ENCODE data around the gene COLQ. TPM values are rescaled to one million over a fixed set of nuclear protein-coding genes. Genes with fewer than 3 reads are reported as not detected.
A peak's percentile ranks its signal among the peaks of the same experiment; 100 is the strongest.

The COLQ gene
- polyA plus RNA-seq, 2 of the 4 experiments (the other 2 are of a cell fraction) = 0.71 to 1.1 TPM

- Histone ChIP-seq H3K9me3 (no peaks in the 10 kb centered on the region), H3K4me2 (no peak overlapping the region), H3K4me1 (no peaks in the 10 kb centered on the region), H3K27ac (no peak overlapping the region), H3K4me3 (no peak overlapping the region)
- ChIA-PET CTCF (interaction anchor here (1.7 kb wide), 1 partner anchor 36 kb away, joined by 3 read pairs; no protein-coding TSS in a partner anchor), POLR2A (no interaction called here)
- WGBS (ENCODE audit: missing lambda C conversion rate) = 50% methylated on average over 6 of the region's 6 CpGs
- FAIRE-seq (no peak), ATAC-seq (no peak), DNase-seq (ENCODE audit: low read depth in 1 of 2, low spot score in 1 of 2) (no peak)
- TF ChIP-seq EHF (CRISPR knock-in tag; IDR thresholded peaks at IDR 0.05) = no peak
- TF ChIP-seq CEBPB (IDR thresholded peaks at IDR 0.05) = 0 out of 4 replicates have a peak, but pooled peaks of 1 of the 2 experiments have one; percentile 13
These were observed 43.4 kb downstream of the COLQ start for GRCh38 chr3:15477951-15478639.

DNA sequence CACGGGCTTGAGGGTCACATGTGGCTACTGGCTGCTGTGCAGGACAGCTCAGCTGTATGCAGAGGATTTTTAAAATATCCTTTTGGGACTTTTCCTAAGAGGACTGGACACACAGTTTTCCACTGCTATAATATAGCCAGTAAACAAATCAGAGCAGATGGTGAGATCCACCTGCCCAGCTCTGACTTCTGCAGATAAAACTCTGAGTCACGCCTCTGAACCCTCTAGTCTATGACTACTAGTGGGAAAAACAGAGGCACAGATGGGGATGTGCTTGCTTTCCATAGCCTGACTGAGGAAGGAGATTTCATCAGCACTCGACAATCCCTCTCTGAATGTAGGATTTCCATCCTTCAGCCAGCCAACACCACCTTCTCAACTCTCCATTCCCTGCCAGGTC is 45.1 kb downstream of the COLQ start:
- ChIA-PET CTCF (interaction anchor here (1.7 kb wide), 1 partner anchor 38 kb away, joined by 3 read pairs; no protein-coding TSS in a partner anchor), POLR2A (no interaction called here)
- no peak overlapping the region for H3K27ac ChIP-seq
- TF ChIP-seq REST (IDR thresholded peaks at IDR 0.05) (no peak), NR3C1 (IDR thresholded peaks at IDR 0.05) (no peak), SREBF2 (IDR thresholded peaks at IDR 0.05) (no peak), RARB (CRISPR knock-in tag; IDR thresholded peaks at IDR 0.05) (no peak), JUN (IDR thresholded peaks at IDR 0.05) (no peak), ZNF302 (CRISPR knock-in tag; IDR thresholded peaks at IDR 0.05) (no peak), POLR2A (IDR thresholded peaks at IDR 0.05; ENCODE audit: low read length) (no peak), EP300 (IDR thresholded peaks at IDR 0.05) (no peak), ZC3H11A (IDR thresholded peaks at IDR 0.05) (no peak), BHLHE40 (IDR thresholded peaks at IDR 0.05; ENCODE audit: low read depth, low read length) (no peak), ESRRA (IDR thresholded peaks at IDR 0.05; ENCODE audit: borderline replicate concordance, low read length) (no peak), ATOH8 (CRISPR knock-in tag; IDR thresholded peaks at IDR 0.05; ENCODE audit: low read depth) (no peak)
- TF ChIP-seq, protein P1, sequence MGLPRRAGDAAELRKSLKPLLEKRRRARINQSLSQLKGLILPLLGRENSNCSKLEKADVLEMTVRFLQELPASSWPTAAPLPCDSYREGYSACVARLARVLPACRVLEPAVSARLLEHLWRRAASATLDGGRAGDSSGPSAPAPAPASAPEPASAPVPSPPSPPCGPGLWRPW (IDR thresholded peaks at IDR 0.05) = no peak
- DNase-seq (ENCODE audit: low read depth in 1 of 2, low spot score in 1 of 2) = no peak
- no peaks in the 10 kb centered on the region for H3K4me1 ChIP-seq
- FAIRE-seq = no peak
- no peak for ATAC-seq
- H3K9me3 ChIP-seq = no peaks in the 10 kb centered on the region
- no peak overlapping the region for H3K4me2 ChIP-seq
- H3K4me3 ChIP-seq = no peak overlapping the region
- WGBS (ENCODE audit: missing lambda C conversion rate) = 59% methylated on average over 3 of the region's 3 CpGs

DNA sequence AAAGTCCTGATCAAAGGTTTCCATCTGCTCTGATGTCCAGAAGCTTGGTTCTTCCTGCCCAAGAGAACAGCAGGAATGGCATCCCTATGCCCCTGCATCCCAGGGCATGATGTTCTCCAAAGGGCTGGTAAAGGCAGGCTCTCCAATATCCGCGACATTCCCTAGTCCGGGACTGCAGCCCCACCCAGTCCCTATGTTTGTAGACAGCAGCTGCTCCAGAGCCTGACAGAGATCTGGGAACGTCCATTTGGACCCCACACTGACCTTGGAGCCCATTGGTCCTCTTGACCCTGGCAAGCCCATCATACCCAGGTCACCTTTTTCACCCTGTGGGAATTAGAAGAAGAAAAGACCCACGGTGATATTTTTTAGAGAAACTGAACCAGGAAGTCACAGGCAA is 46.3 kb downstream of the COLQ start:
- ATAC-seq (no peak), FAIRE-seq (no peak), DNase-seq (ENCODE audit: low read depth in 1 of 2, low spot score in 1 of 2) (no peak)
- no peaks in the 10 kb centered on the region for H3K4me1 ChIP-seq
- no peak overlapping the region for H3K4me2 ChIP-seq
- H3K9me3 ChIP-seq = no peaks in the 10 kb centered on the region
- POLR2A ChIA-PET = no interaction called here
- CTCF ChIA-PET = interaction anchor here (1.0 kb wide), 1 partner anchor 94 kb away, joined by 4 read pairs; no protein-coding TSS in a partner anchor
- WGBS (ENCODE audit: missing lambda C conversion rate) = 47% methylated on average over 5 of the region's 5 CpGs
- H3K27ac ChIP-seq = no peak overlapping the region
- H3K4me3 ChIP-seq = no peak overlapping the region
- no peak for TF ChIP-seq KDM1A (IDR thresholded peaks at IDR 0.05; ENCODE audit: low read depth)
- TF ChIP-seq ATOH8 (CRISPR knock-in tag; IDR thresholded peaks at IDR 0.05; ENCODE audit: low read depth) = no peak
- TF ChIP-seq NPAS2 (CRISPR knock-in tag; IDR thresholded peaks at IDR 0.05; ENCODE audit: borderline replicate concordance) = no peak
- no peak for TF ChIP-seq ZC3H11A (IDR thresholded peaks at IDR 0.05)
- TF ChIP-seq, protein P2, sequence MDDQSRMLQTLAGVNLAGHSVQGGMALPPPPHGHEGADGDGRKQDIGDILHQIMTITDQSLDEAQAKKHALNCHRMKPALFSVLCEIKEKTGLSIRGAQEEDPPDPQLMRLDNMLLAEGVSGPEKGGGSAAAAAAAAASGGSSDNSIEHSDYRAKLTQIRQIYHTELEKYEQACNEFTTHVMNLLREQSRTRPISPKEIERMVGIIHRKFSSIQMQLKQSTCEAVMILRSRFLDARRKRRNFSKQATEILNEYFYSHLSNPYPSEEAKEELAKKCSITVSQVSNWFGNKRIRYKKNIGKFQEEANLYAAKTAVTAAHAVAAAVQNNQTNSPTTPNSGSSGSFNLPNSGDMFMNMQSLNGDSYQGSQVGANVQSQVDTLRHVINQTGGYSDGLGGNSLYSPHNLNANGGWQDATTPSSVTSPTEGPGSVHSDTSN (IDR thresholded peaks at IDR 0.05) = no peak
- TF ChIP-seq CEBPB (IDR thresholded peaks at IDR 0.05) = no peak
- TF ChIP-seq SMC3 (IDR thresholded peaks at IDR 0.05) = no peak
- TF ChIP-seq POLR2A (IDR thresholded peaks at IDR 0.05; ENCODE audit: low read length) = no peak
- no peak for TF ChIP-seq RCOR1 (IDR thresholded peaks at IDR 0.05; ENCODE audit: low read depth, low read length)
- TF ChIP-seq TFCP2L1 (CRISPR knock-in tag; IDR thresholded peaks at IDR 0.05) = no peak
- TF ChIP-seq BHLHE40 (IDR thresholded peaks at IDR 0.05; ENCODE audit: low read depth, low read length) = no peak
- no peak for TF ChIP-seq CTCF (IDR thresholded peaks at IDR 0.05)
- no peak for TF ChIP-seq SREBF2 (IDR thresholded peaks at IDR 0.05)
- TF ChIP-seq KDM5A (IDR thresholded peaks at IDR 0.05) = no peak
- TF ChIP-seq EHMT2 (IDR thresholded peaks at IDR 0.05; ENCODE audit: low read depth) = no peak
- TF ChIP-seq EP300 (IDR thresholded peaks at IDR 0.05) = no peak
- TF ChIP-seq CHD2 (IDR thresholded peaks at IDR 0.05; ENCODE audit: low read length, partially characterized antibody) = no peak
